AG08395 (cell line): Measurements from ENCODE around the gene RBM38.
A peak's percentile ranks its signal among the peaks of the same experiment; 100 is the strongest.

Experiments used
- DNase-seq: peaks from one replicate; pipeline ENCODE4 v3.0.0; 2012; ENCODE audit warnings: mixed read lengths, low spot score

Gene RBM38

DNA sequence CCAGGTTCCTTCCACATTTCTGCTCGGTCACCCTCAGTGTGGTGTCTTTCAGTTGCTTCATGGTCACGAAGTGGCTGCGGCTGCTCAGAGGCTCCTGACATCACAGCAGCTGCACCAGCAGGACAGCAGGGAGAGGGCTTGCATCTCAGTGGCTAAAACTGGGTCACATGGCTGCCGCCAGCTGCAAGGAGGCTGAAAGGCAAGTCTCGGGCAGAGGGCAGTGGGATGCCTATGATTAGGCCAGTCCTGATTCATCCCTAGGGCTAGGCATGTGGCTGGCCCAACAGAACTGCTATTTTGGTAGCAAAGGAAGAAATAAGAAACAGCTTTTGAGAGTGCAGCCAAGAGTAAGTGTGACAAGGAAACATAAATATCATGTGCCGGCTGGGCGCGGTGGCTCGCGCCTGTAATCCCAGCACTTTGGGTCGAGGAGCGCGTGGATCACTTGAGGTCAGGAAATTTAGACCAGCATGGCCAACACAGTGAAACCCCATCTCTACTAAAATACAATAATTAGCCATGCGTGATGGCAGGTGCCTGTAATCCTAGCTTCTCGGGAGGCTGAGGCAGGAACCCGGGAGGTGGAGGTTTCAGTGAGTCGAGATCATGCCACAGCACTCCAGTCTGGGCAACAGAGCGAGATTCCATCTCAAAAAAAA lies 46.6 kb downstream of the RBM38 start:
- DNase-seq: no peak

DNA sequence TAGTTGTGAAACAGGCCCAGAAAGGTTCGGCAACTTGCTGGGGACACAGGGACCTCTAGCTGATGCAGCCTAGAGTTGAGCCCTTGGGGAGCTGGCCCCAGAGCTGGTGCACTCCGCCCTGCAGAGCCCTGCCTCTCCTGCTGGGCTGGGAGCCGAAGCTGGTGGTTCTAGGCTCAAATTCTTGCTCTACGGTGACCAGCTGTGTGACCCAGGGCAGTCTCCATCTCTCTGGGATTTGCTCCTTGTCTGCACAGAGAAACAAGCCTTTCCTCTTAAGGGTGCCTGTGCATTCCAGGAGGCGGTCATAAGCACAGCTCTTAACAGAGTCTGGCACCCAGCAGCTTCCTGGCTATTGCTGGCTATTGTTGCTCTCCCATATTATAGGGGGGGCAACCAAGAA lies 47.4 kb downstream of the RBM38 start:
- DNase-seq: no peak

DNA sequence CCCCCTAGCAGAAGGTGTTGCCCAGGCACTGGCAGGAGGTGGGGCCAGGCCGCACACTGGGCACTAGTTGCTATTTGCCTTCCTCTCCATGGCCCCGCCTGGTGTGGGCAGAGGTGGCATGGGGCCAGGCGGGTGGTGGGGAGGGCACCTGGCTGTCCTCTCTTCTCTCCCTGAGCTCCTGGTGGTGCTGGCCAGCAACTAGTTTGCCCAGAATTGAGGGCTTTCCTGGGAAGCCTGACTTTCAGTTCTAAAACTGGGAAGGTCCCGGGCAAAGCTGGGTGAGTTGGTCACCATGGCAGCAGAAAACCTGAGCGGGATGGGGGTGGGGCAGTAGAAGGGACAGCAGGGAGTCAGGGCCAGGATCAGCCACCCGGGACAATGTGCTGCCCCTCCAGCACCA lies 48.2 kb downstream of the RBM38 start:
- DNase-seq: no peak

DNA sequence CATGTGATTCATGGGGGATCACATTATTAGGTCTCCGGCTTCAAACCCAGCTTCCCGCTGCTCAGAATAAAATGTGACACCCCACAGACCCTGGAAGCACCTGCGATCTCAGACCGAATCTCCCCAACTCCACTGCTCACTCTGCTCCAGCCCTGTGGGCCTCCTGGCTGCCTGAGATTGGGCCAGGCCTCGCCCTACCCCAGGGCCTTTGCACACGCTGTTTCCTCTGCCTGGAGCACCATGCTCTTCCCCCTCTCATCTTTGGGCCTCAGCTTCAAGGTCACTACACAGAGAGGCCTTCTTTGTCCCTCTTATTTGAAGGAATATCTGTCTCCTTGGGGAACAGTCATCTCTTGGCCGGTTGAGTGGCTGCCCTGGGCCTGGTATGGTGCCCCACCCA lies 48.8 kb downstream of the RBM38 start:
- no peak for DNase-seq

DNA sequence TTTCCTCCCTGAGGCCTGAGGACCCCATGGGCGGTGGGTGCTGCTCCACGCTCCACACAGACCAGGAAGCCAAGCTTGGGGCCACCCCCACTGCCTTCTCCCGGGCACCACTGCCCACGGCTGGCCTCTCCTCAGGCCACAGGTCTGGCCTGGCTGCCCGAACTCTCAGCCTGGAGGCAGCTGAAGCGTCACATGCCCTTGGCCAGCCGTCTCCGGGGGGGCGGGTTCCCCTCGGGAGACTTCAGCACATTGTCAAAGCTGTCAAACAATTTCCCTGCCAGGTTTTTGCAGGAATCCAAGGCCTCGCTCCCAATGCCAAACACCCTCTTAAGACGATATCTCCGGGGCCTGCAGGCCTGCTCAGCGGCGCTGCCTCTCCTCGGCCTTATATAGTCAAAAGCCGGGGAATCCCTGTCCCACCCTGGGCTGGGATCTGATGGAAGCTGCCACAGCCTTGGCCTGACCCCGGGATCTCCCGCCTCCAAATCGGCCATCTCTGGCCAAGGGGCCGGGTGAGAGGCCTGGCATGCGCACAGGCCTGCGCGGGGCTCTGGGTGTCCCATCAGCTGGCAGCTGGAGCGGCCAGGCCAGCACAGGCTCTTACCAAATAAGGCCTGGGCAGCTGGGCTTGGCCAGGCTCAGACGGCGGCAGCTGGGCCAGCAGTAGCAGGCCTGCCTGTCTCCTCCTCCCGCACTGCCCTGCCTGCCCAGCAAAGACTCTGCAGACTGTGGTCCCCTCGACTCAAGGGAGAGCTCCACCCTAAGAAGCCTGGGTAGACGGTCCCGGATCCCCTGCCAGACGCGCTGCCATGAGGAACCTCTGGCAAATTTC lies 49.7 kb downstream of the RBM38 start:
- DNase-seq: peak; percentile 89

DNA sequence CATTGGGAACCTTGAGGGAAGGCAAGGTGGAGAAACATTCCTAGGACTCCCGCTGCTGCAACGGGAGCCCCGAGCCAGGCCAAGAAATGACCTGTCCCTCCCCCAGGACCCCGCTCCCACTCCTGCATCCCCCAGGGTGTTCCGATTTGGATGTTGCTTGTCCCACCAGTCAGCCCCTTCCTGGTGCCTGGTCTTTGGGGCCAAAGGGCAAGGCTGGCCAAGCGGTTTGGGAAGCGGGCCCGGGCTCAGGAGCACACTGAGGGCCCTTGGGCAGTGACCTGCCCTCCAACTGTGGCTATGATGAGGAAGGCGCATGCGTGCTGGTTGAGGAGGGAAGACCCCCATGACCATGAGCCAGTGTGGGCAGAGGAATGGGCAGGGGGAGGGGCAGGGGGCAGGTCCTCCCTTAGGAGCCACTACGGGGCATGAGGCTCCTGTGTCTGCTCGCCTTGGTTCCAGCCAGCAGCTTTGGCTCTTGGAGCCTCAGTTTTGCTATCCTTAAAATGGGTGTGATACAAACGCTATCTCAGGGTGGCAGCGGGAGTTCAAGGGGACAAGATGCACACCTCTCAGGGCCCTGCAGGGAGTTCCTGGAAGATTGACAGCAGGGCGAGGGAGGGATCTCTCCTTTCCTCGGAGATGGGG lies 50.4 kb downstream of the RBM38 start:
- no peak for DNase-seq

DNA sequence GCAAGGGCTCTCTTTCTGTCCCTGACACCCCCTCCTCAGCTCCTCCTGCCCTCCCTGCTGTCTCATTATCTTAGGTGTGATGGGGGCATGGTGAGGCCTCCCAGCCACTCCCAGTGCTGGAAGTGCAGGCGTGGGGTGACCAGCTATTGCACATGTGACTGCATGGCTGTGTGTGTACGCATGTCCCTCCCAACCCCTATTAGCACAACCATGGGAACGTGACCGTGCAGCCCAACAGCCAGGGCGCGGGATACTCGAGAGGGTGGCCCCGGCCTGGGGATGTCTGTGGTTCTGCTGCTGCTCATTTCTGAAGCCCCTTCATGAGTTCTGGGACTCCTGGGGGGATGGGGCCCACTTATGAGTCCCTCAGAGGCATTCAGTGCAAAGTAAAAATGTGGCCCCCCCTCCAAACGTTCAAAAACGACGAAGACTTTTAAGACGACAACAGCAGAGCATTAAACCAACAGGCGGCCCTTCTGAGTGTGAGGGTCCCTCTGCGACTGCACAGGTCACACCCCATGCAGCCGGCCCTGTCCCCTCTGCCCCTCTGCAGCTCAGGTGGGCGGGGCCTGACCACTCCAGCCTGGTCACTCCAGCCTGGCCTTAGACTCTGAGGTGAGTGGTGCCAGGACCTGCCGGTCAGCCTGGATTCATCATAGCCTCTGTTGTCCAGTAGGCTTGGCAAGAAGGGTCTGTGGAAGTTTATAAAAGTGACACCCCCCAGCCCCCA lies 51.1 kb downstream of the RBM38 start:
- DNase-seq: no peak

DNA sequence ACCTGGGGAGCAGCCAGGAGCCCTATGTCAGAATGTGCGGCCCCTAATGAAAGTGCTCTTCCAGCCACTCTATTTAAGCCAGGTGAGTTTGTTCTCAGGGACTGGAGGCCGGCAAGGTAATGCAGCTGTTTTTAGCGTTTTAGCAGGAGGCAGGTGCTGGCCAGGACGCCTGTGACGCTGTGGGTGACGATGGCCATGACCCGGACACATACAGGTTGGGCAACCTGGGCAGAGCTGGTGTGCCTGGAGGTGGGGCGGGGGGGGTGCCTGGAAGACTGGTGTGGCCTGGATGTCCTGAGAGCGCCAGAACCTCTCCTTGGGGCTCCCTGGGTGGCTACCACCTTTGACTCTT lies 51.7 kb downstream of the RBM38 start:
- DNase-seq: no peak

DNA sequence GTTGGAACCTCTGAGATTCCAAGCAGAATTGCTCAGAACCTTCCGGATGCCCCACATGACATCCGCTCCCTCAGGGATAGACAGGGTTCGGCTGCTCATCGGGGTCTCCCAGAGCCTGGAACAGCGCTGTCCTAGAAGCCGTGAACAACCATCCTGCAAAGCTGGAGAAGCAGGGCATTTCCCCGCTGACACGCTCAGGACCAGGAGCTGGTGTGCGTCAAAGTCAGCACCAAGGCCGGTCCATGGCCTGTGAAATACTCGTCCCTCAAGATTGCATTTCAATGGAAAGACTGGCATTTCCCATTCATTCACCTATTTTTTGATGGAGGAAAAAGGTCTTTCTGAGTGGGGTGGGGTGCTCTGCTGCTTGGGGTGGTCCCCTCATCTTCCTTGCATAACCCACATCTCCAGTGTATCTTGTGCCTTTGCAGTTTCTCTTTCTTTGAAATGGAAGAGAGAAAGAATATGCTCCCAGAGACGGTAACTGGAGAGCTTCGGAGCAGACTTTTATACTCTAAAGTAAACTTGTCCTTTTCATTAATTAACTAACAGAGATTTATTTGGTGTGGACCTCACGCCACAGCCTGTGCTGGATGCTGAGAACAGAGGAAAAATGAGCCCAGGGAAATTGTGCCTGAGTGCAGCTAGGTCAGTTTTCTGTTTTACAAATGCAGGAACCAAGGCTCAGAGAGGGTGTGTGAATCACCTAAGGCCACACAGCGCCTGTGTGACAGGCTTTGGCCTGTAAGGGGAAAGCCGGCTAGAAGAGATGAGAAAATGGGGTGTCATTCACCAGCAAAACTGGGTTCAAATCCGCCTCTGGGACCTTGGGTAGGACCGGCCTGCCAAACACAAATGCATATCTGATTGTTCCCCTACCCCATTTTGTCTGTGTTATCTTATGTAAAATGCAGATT lies 52.4 kb downstream of the RBM38 start:
- DNase-seq: no peak

DNA sequence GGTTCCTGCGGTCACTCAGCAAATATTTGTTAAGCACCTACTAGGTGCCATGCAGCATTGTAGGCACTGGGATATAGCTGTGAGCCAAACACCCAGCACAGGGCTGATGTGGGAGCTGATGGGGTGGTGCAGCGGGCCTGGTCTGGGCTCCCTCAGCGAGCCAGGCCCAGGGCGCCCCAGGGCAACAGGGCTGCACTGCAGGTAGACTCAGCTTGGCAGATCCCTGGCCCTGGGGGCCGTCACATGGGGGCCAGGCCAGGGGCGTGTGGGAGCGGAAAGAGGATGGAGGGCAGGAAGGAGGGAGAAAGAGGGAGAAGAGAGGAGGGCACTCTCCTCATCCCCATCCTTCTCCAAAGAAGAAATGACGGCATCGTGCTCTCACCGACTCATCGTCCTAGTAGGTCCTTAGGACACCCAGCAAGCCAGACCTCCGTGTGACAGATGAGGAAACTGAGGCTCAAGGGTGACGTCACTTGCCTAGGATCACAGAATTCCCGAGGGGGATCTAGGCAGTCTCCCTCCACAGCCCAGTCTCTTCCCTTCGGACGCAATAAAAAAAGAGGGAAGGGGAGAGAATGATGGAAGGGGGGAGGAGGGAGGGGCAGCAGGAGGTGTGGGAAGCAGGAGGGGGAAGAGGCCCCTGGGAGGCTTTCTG lies 53.3 kb downstream of the RBM38 start:
- DNase-seq: no peak

DNA sequence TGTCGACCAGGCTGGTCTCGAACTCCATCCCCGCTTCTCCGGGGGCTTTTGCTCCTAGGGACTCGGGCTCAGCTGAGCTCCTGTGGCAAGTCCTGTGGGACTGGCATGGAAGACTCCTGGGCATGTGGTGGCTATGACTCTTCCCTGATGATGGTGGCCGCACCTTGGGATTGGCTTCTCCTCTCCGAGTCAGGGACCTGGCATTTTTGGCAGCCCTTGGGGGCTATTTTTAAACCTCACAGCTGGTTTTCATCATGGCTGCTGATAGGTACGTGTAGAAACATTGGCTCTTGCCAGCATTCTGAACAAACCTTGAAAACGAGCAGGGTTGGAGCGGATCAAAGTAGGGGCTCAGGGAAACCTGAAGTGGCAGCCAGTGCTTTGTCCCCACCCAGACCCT lies 54.1 kb downstream of the RBM38 start:
- DNase-seq: peak; percentile 86

DNA sequence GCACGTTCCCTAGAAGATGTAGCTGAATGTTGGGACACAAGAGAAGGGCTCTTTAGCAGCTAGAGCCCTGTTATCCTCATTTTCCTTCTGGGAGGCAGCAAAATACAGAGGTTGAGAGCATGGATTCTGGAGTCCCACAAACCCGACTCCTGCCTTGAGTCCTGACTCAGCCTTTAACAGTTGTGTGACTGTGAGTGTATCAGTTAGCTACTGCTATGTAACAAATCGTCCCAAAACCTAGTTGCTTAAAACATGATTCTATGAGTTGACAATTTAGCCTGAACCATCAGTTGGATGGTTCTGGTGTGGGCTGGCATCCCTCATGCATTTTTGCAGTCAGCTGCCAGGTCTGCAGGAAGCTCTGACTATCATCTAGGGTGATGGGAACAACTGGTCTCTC lies 54.6 kb downstream of the RBM38 start:
- no peak for DNase-seq

DNA sequence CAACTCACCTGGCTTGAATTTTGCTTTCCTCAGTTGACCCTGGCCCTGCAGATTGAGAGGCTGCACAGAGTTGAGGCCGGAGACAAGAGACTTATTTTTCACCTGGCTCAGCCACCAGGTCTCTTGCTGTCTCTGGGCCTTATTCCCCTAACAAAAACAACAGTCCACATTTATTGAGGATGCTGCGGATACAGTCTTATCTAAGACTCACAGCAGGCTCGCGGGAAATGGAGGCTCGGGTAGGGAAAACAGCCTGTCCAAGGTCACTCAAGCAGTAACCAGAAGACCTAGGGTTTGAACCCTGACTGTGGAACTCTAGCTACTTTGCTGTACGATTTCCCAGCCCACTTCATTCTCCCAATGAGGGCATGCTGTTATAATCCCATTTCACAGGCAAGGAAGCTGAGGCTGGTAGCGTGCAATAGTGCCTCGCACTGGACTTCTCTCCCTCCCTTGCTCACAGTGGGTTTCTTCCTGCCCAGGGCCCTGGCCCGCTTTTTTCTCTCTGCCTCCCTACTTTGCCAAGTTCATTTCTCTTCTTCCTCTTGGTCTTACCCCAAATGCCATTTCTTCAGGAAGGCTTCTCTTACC lies 57.7 kb downstream of the RBM38 start:
- no peak for DNase-seq

DNA sequence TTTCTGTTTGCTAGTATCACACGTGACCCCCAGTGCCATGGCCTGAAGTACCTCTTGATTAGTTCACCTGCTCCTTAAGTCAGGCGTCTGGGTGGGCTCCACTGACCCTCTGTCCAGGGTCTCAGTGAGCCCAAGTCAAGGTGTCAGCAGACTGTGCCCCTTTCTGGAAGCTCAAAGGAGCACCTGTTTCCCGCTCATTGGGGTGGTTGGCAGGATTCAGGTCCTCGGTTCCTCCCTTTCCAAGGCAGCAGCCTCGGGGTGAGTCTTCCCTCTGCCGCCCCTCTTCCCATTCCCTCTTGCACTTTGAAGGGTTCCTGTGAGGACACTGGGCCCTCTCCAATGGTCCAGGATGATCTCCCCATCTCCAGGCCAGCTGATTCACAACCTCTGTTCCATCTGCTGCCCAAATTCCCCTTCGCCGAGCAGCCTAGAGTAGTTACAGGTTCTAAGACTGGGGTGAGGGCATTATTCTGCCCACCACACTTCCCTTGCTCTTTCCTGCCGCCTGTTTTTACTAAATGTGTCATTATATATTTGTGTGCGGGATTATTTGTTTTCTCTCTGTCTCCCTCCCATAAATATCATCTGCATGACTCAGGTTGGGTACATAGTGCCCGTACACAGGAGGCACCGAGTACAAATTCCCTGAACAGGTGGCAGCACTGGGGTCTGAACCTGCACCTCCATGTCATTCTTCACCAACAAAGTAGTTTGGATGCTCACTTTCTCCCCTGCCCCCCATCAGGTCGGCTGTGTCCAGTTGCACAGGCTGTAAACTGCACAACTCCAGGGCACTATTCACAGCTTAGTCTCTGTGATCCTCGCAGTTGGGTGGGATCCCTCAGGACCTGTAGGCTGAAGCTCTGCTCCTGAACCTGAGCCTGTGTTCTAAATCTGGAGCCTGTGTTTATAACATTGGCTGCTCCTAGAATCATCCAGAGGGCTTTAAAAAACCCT lies 58.5 kb downstream of the RBM38 start:
- DNase-seq: no peak

DNA sequence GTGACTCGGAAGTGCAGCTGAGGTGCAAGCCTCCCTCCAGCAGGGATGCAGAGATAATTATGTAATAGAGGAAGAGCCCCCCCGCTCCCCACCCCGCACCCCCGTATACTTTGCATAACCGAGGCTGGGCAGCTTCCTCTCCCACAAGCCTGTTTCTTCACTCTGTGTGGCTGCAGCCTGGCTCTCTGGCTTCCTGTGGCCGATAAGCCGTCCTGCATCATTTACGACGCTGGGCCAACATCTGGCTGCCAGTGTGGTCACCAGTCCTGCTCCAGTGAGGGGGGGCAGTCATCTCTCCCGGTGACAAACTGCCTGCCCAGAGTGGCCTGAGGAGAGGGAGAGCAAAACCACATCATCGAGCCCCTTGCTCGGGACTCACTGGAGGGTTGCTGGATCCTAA lies 59.2 kb downstream of the RBM38 start:
- peak; percentile 58 for DNase-seq

DNA sequence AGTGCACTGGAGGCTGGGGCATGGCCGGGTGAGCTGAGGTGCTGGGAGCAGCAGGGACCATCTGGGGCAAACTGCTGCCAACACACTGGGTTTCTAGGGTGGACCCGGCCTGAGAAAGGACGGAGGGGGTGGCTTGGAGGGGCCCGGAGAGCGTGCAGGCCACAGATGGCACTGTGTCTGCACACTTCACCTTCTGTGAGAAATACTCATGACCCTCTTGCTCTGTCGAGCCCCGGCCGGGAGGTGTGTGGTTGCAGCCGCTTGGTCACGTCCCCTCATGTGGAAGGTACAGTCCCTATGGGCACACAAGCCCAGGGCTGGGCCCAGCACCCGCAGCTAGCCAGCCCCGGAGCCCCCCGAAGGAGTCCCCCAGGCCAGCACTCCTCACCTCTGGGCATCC lies 59.7 kb downstream of the RBM38 start:
- DNase-seq: no peak

DNA sequence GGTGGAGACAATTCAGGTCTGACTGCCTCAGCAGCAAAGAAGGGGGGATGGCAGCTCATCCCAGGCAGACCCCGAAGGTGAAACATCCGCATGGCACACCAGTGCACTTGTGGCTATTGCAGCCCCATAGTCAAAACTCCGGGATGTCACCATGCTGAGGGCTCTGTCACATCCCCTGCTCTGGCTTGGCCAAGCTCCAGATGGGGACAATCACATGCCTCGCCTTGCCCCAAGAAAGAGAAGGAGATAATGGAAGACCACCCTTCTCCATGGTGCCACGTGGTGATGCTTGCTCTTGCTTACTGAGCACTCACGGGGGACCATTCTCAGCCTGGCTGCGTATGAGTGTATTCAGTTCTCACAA lies 60.2 kb downstream of the RBM38 start:
- DNase-seq: no peak

DNA sequence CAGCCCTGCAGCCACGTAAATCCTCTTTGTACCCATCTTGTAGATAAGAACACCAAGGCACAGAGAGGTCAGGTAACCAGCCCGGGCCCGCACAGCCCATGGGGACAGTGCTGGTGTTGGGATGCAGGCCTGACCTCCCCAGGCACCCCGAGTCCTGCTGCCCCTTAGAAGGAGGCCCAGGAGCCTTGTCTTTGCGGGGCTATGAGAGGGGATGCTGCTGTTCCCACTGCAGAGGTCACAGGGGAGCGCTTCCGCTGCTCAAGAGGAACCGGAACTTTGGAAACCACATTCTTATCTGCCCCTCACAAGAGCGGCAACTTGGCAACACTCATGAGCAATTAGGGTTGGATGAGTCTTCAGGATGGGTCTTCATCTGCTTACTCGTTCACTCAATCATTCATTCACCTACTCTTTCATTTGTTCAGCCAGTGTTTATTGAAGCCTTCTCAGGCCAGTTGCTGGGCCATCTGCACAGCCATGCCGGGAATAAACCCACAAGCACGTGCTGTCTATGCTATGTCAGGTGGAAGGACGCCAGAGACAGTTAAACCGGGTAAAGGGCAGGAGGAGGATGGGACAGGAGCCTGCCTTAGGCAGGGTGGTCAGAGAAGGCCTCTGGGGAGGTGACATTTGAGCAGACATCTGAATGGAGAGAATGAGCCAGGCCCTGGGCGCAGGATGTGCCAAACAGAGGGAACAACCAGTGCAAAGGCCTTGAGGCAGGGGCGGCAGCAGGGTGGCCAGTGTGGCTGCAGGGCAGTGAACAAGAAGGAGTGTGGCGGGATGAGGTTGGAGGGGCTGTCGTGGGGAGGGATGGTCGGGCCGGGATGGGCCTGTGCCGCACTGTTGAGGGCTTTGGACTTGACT lies 60.8 kb downstream of the RBM38 start:
- no peak for DNase-seq

DNA sequence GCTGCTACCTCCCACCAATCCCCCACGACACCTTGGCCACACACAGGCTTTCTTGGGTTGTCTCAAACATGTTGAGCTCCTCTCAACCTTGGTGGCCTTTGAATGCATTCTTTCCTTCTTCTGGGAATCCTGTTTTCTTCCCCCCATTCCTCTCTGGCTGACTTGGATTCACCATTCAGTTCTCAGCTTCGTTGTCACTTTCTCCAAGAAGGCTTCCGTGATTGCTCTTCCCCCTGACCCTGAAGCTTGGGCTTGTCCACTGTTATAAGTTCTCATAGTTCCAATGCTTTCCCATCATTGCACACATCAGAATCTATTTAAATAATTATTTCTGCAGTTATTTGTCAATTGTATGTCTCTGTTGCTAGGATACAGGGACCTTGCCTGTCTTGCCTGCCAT lies 64.2 kb downstream of the RBM38 start:
- DNase-seq: no peak
